22Rv1 (cell line): Measurements from ENCODE around the gene MAP4K4.

Experiments used
- CTCF ChIP-seq: fragments of 450-650 bp; IDR thresholded peaks from 2 replicates; pipeline ENCODE4 v1.5.1; 2017; ENCODE audit warnings: mild to moderate bottlenecking
- ZFX ChIP-seq: fragments of 450-650 bp; IDR thresholded peaks from 2 replicates; pipeline ENCODE4 v1.6.1; 2017; ENCODE audit warnings: antibody characterized with exemption, borderline replicate concordance

GRCh38 chr2:101815154-101815553 is 117.6 kb downstream of the MAP4K4 start:
- TF ChIP-seq CTCF (no peak), ZFX (no peak)
